ENCODE data around the gene CACNA2D1.
"Not testable (repeated sequence)": the region's sequence is repeated elsewhere in the genome, so short reads cannot be mapped to it uniquely, and the experiment has no call there.

The CACNA2D1 gene

GRCh38 chr7:82389876-82390275 lies 53.7 kb downstream of the CACNA2D1 start:
- DNase-seq, result no peak

- no peak for DNase-seq
These were observed 55.4 kb downstream of the CACNA2D1 start for GRCh38 chr7:82388138-82388537.

- not testable (repeated sequence) for DNase-seq
These were observed 57.0 kb downstream of the CACNA2D1 start for GRCh38 chr7:82386571-82386970.

GRCh38 chr7:82384779-82385178 lies 58.8 kb downstream of the CACNA2D1 start:
- DNase-seq, result no peak

- no peak for DNase-seq
These were observed 59.5 kb downstream of the CACNA2D1 start for GRCh38 chr7:82384051-82384464.

GRCh38 chr7:82382276-82382675 lies 61.3 kb downstream of the CACNA2D1 start:
- DNase-seq, result no peak

- DNase-seq, result peak; percentile 76
These were observed 66.8 kb downstream of the CACNA2D1 start for GRCh38 chr7:82376739-82377138.

- peak; percentile 89 for DNase-seq
These were observed 67.9 kb downstream of the CACNA2D1 start for GRCh38 chr7:82375713-82376112.

GRCh38 chr7:82375129-82375528 lies 68.4 kb downstream of the CACNA2D1 start:
- DNase-seq, result peak; percentile 68

- peak; percentile 58 for DNase-seq
These were observed 69.5 kb downstream of the CACNA2D1 start for GRCh38 chr7:82373926-82374635.

GRCh38 chr7:82364671-82365070 lies 78.9 kb downstream of the CACNA2D1 start:
- DNase-seq, result no peak

GRCh38 chr7:82364048-82364447 lies 79.5 kb downstream of the CACNA2D1 start:
- DNase-seq, result no peak

GRCh38 chr7:82362129-82362706 lies 81.4 kb downstream of the CACNA2D1 start:
- DNase-seq, result no peak

GRCh38 chr7:82360591-82361368 lies 82.8 kb downstream of the CACNA2D1 start:
- peak; percentile 26 for DNase-seq

GRCh38 chr7:82359426-82359825 lies 84.2 kb downstream of the CACNA2D1 start:
- DNase-seq, result peak; percentile 7

GRCh38 chr7:82358923-82359322 lies 84.7 kb downstream of the CACNA2D1 start:
- no peak for DNase-seq

- DNase-seq, result no peak
These were observed 85.5 kb downstream of the CACNA2D1 start for GRCh38 chr7:82358009-82358578.

- DNase-seq, result no peak
These were observed 95.3 kb downstream of the CACNA2D1 start for GRCh38 chr7:82348251-82348650.

- no peak for DNase-seq
These were observed 95.8 kb downstream of the CACNA2D1 start for GRCh38 chr7:82347808-82348207.

GRCh38 chr7:82345886-82346285 lies 97.7 kb downstream of the CACNA2D1 start:
- DNase-seq, result no peak

- DNase-seq, result no peak
These were observed 99.9 kb downstream of the CACNA2D1 start for GRCh38 chr7:82343716-82344115.

- no peak for DNase-seq
These were observed 103.6 kb downstream of the CACNA2D1 start for GRCh38 chr7:82339958-82340357.

- peak; percentile 97 for DNase-seq
These were observed 107.7 kb downstream of the CACNA2D1 start for GRCh38 chr7:82335927-82336326.

- no peak for DNase-seq
These were observed 108.6 kb downstream of the CACNA2D1 start for GRCh38 chr7:82335001-82335400.
